Neural cell (in vitro differentiated cells): ENCODE data around the gene MACC1. TPM values are rescaled to one million over a fixed set of nuclear protein-coding genes. Genes with fewer than 3 reads are reported as not detected.

ENCODE experiments used
- H2AFZ ChIP-seq: fragments of 200-600, 300-800 bp; sonication (generic), shearing (Covaris generic); 2 replicates; pipeline ENCODE4 v1.6.0; 2014; ENCODE audit warnings: low read depth, mild to moderate bottlenecking, antibody characterized with exemption, low read length, moderate library complexity
- H3F3A ChIP-seq: fragments of 200-600 bp; shearing (Covaris generic); 2 replicates; pipeline ENCODE4 v1.6.1; 2016; ENCODE audit warnings: mild to moderate bottlenecking, moderate library complexity, mixed read lengths, antibody characterized with exemption, low read length; ENCODE audit not compliant: insufficient read depth, poor library complexity, severe bottlenecking
- H3K27ac ChIP-seq: fragments of 200-600, 300-800 bp; sonication (generic), shearing (Covaris generic); 2 replicates; pipeline ENCODE4 v1.5.1; 2014; ENCODE audit warnings: mild to moderate bottlenecking, low read length, moderate library complexity
- H3K27me3 ChIP-seq: fragments of 300-800, 200-600 bp; sonication (generic), shearing (Covaris generic); 2 replicates; pipeline ENCODE4 v1.6.0; 2014; ENCODE audit warnings: mild to moderate bottlenecking, low read depth, low read length, moderate library complexity; ENCODE audit not compliant: insufficient read depth
- H3K36me3 ChIP-seq: fragments of 300-800, 200-600 bp; sonication (generic), shearing (Covaris generic); 2 replicates; pipeline ENCODE4 v1.5.1; 2014; ENCODE audit warnings: mild to moderate bottlenecking, antibody characterized with exemption, low read length, moderate library complexity; ENCODE audit not compliant: insufficient read depth
- H3K4me2 ChIP-seq: fragments of 300-800, 200-600 bp; sonication (generic), shearing (Covaris generic); 2 replicates; pipeline ENCODE4 v1.6.0; 2014; ENCODE audit warnings: mild to moderate bottlenecking, low read length
- H3K4me3 ChIP-seq: fragments of 300-800, 200-600 bp; sonication (generic), shearing (Covaris generic); 2 replicates; pipeline ENCODE4 v1.5.1; 2014; ENCODE audit warnings: mild to moderate bottlenecking, low read length, moderate library complexity
- H3K79me2 ChIP-seq: fragments of 200-600 bp; shearing (Covaris generic); replicated peaks from 2 replicates; pipeline ENCODE4 v1.6.0; 2014; ENCODE audit warnings: mild to moderate bottlenecking, low read length, moderate library complexity; ENCODE audit not compliant: insufficient read depth
- H3K9ac ChIP-seq: fragments of 300-800, 200-600 bp; sonication (generic), shearing (Covaris generic); 2 replicates; pipeline ENCODE4 v1.6.1; 2016; ENCODE audit warnings: mild to moderate bottlenecking, low read length, mixed read lengths
- H3K9me2 ChIP-seq: fragments of 200-600 bp; shearing (Covaris generic); 2 replicates; pipeline ENCODE4 v1.6.1; 2016; ENCODE audit warnings: mild to moderate bottlenecking, low read length, mixed read lengths; ENCODE audit not compliant: insufficient read depth
- H3K9me3 ChIP-seq: fragments of 200-600, 300-800 bp; sonication (generic), shearing (Covaris generic); 2 replicates; pipeline ENCODE4 v1.6.1; 2016; ENCODE audit warnings: mild to moderate bottlenecking, mixed run types, low read length, moderate library complexity, mixed read lengths
- H4K20me1 ChIP-seq: fragments of 200-600 bp; shearing (Covaris generic); 2 replicates; pipeline ENCODE4 v1.6.1; 2016; ENCODE audit warnings: mild to moderate bottlenecking, mixed run types; ENCODE audit not compliant: insufficient read depth
- EP300 ChIP-seq: fragments of 450-650 bp; conservative IDR thresholded peaks from 2 replicates; pipeline ENCODE4 v1.6.1; 2014; ENCODE audit warnings: antibody characterized with exemption, mild to moderate bottlenecking, moderate library complexity; ENCODE audit not compliant: poor library complexity, severe bottlenecking
- EZH2 ChIP-seq: fragments of 200-600, 300-800 bp; shearing (Covaris generic), sonication (generic); IDR thresholded peaks from 2 replicates; pipeline ENCODE4 v1.6.1; 2014; ENCODE audit warnings: antibody characterized with exemption, low read length, borderline replicate concordance, mild to moderate bottlenecking; ENCODE audit not compliant: insufficient read depth, poor library complexity, severe bottlenecking
- MXI1 ChIP-seq: fragments of 450-650 bp; conservative IDR thresholded peaks from 2 replicates; pipeline ENCODE4 v1.6.1; 2014; ENCODE audit warnings: antibody characterized with exemption, mild to moderate bottlenecking; ENCODE audit not compliant: poor library complexity, severe bottlenecking
- POLR2AphosphoS5 ChIP-seq: IDR thresholded peaks from 2 replicates; pipeline ENCODE4 v1.6.1; 2012
- RAD21 ChIP-seq: fragments of 450-650 bp; conservative IDR thresholded peaks from 2 replicates; pipeline ENCODE4 v1.6.1; 2014; ENCODE audit warnings: antibody characterized with exemption, mild to moderate bottlenecking, moderate library complexity
- REST ChIP-seq: IDR thresholded peaks from 2 replicates; pipeline ENCODE4 v1.6.1; 2012; ENCODE audit warnings: borderline replicate concordance
- SMC3 ChIP-seq: fragments of 450-650 bp; conservative IDR thresholded peaks from 2 replicates; pipeline ENCODE4 v1.6.1; 2014; ENCODE audit warnings: antibody characterized with exemption, mild to moderate bottlenecking, moderate library complexity; ENCODE audit not compliant: poor library complexity
- TAF1 ChIP-seq: IDR thresholded peaks from 2 replicates; pipeline ENCODE4 v1.6.1; 2012; ENCODE audit warnings: low read depth
- polyA plus RNA-seq: library from polyadenylated mRNA; depleted of rRNA; stranded (reverse); fragments of >200 nt; gene quantifications from 2 replicates; pipeline ENCODE4 v1.2.3, GENCODE V29; 2014
- TF ChIP-seq, protein P1 (sequence below): fragments of 450-650 bp; IDR thresholded peaks from 2 replicates; pipeline ENCODE4 v1.5.1; 2014; ENCODE audit warnings: antibody characterized with exemption, mild to moderate bottlenecking, moderate library complexity; ENCODE audit not compliant: poor library complexity, severe bottlenecking

The MACC1 gene
- polyA plus RNA-seq, 1 donor from 2014 or later: 0.20 TPM

DNA sequence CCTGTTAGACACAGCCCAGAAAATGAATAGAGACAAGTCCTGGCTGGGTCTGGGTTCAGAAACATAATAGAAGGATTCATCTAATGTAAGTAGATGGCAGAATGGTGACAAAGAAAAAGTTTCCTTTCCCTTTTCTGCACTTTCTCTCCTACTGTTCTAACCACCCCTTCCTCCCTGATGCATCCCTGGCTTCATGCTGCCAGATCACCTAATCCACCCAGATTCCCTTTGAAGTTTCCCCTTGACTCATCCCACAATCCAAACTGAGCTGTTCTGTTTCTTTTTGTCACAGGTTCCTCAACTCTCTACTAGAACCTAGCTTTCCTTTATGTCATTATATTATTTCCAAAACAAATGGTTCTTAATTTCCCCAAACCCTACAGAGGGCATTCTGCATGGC lies 1.1 kb upstream of the MACC1 start:
- H3K27ac ChIP-seq: no peak overlapping the region
- no peaks in the 10 kb centered on the region for H3K9me2 ChIP-seq
- H4K20me1 ChIP-seq: no peaks in the 10 kb centered on the region
- TF ChIP-seq RAD21 (no peak), POLR2AphosphoS5 (no peak), REST (no peak), EZH2 (no peak), SMC3 (no peak), TAF1 (no peak), EP300 (no peak), MXI1 (no peak)
- TF ChIP-seq, protein P1, sequence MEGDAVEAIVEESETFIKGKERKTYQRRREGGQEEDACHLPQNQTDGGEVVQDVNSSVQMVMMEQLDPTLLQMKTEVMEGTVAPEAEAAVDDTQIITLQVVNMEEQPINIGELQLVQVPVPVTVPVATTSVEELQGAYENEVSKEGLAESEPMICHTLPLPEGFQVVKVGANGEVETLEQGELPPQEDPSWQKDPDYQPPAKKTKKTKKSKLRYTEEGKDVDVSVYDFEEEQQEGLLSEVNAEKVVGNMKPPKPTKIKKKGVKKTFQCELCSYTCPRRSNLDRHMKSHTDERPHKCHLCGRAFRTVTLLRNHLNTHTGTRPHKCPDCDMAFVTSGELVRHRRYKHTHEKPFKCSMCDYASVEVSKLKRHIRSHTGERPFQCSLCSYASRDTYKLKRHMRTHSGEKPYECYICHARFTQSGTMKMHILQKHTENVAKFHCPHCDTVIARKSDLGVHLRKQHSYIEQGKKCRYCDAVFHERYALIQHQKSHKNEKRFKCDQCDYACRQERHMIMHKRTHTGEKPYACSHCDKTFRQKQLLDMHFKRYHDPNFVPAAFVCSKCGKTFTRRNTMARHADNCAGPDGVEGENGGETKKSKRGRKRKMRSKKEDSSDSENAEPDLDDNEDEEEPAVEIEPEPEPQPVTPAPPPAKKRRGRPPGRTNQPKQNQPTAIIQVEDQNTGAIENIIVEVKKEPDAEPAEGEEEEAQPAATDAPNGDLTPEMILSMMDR: no peak
- H3K4me3 ChIP-seq: no peak overlapping the region
- no peak overlapping the region for H2AFZ ChIP-seq
- no peak overlapping the region for H3K9ac ChIP-seq
- no peaks in the 10 kb centered on the region for H3K27me3 ChIP-seq
- H3K4me2 ChIP-seq: no peak overlapping the region
- H3F3A ChIP-seq: no peaks in the 10 kb centered on the region
- no peaks in the 10 kb centered on the region for H3K9me3 ChIP-seq
- no peaks in the 10 kb centered on the region for H3K36me3 ChIP-seq
- H3K79me2 ChIP-seq: no peaks in the 10 kb centered on the region

- no peak overlapping the region for H3K9ac ChIP-seq
- no peaks in the 10 kb centered on the region for H4K20me1 ChIP-seq
- H3K4me2 ChIP-seq: no peak overlapping the region
- no peaks in the 10 kb centered on the region for H3K27me3 ChIP-seq
- H3K79me2 ChIP-seq: no peaks in the 10 kb centered on the region
- H3K4me3 ChIP-seq: no peak overlapping the region
- H2AFZ ChIP-seq: no peak overlapping the region
- H3F3A ChIP-seq: no peaks in the 10 kb centered on the region
- TF ChIP-seq TAF1 (no peak), EZH2 (no peak), RAD21 (no peak), SMC3 (no peak), MXI1 (no peak), EP300 (no peak), REST (no peak), POLR2AphosphoS5 (no peak)
- TF ChIP-seq, protein P1: no peak
- no peaks in the 10 kb centered on the region for H3K9me2 ChIP-seq
- H3K27ac ChIP-seq: no peak overlapping the region
- H3K9me3 ChIP-seq: no peaks in the 10 kb centered on the region
- no peaks in the 10 kb centered on the region for H3K36me3 ChIP-seq
These were observed 663 bp downstream of the MACC1 start for GRCh38 chr7:20216406-20217036.
